Stimulated activated naive CD4-positive, alpha-beta T cell (primary cell): ENCODE data around the gene CCDC69.

Source experiments
- DNase-seq, 6 experiments: peaks; one replicate each; lab custom pipeline; 2025; lab: John Stamatoyannopoulos, UW

Gene CCDC69

GRCh38 chr5:151164687-151165392 is 59.1 kb downstream of the CCDC69 start:
- peak; percentile 63 to 84 (median 70) for DNase-seq

DNA sequence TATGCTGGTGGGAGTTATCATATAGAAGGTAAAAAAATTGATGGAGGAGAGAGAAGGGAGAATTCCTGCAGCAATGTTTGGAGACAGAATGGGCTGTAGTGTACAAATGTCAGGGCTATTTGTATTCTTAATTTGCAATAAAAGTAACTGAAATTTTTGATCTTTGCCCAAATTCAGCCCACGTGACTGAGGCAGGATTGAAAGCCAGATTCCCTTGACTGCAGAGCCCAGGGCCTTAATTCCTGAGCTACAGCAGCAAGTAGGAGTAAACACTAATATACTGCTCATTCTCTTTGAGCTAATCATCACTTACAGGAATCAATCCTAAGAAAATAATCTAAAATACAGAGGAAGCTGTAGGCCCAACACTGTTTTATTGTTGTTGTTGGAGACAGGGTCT is 61.1 kb downstream of the CCDC69 start:
- no peak for DNase-seq

- DNase-seq: no peak
Observed at GRCh38 chr5:151159649-151160373, 64.1 kb downstream of the CCDC69 start.

- no peak for DNase-seq
Observed at GRCh38 chr5:151158287-151158661, 65.6 kb downstream of the CCDC69 start.

- DNase-seq: peak; percentile 29 to 64 (median 49)
Observed at GRCh38 chr5:151157426-151158286, 66.2 kb downstream of the CCDC69 start, which contains the start of gene ANXA6. ANXA6 (minus strand) TSS chr5:151157779; CDS start chr5:151147901, 9,878 bp downstream.

DNA sequence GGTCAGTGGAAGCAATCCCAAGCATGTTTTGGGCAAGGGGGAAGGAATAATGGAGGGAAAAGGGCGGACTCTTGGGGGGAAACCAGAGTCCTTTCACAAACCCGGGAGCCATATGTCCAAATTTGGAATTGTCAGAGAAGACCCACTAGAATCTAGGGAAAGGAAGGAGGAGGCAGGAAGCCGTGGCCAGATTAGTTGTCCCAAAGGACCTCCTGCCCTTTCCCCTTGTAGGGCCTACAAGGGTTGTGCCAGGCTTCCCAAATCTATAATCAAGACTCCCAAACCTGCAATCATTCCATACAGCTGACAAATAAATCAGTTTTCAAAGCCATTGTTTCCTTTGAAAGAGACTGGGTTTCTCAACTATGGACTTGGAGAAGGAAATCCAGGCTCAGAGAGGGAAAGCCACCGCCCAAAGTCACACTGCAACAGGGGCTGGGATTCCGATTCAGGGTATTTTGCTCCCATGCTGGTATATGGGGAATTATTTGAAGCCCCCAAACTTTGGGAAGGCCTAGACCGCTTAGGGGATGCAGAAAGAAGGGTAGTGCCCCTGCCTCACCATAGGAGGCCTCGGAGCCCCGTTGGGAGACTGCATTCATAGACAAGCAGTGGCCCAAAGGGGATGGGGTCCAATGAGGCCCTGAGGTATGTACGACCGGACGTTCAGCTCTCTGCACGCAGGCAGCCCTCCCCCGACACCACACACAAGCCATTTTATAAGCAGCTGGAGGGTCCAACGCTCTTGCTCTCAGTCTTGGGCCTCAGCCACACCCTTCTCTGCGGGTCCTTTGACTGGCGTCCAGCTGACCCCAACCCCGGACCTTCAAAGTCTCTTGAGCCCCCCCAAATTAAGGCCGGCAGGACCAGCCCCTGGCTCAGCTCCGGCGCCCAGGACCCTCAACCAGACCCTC is 67.1 kb downstream of the CCDC69 start:
- DNase-seq: peak in 3 of 6 experiments; percentile 12 to 19 (median 15)

DNA sequence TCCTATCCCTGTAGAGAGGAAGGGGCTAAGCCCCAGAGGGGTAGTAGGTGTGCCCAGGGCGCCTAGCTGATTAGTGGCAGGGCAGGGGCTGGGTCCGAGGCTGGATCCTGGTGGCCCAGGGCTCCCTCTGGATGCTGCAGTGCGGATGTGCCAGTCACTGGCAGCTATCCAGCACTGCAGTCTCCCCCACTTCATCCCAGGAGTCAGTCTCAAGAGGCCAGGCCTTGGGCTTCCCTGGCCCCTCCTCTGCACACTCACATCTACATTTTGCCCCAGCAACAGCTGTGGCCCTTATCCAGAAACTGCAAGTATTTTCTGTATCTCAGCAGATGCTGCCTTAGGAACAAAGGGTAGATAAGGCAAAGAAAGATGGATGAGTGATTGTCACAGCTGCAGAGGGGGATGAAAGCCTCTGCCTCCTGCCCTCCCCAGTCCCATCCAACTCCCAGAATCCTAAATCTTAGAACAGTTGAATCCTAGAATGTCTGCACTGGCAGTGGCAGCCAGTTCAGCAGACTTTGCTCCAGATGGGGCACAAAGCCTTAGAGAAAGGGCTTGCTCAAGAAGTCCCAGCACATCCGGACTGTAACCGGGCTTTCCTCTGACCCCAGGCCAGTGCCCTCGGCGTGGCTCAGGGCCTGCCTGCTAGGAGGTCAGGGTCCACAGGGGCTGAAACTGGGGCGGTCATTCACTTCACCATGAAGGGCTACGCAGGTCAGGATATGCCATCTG is 68.0 kb downstream of the CCDC69 start:
- peak in 2 of 6 experiments; percentile 31 to 37 for DNase-seq

GRCh38 chr5:151154931-151155774 is 68.7 kb downstream of the CCDC69 start:
- DNase-seq: peak; percentile 29 to 78 (median 65)

DNA sequence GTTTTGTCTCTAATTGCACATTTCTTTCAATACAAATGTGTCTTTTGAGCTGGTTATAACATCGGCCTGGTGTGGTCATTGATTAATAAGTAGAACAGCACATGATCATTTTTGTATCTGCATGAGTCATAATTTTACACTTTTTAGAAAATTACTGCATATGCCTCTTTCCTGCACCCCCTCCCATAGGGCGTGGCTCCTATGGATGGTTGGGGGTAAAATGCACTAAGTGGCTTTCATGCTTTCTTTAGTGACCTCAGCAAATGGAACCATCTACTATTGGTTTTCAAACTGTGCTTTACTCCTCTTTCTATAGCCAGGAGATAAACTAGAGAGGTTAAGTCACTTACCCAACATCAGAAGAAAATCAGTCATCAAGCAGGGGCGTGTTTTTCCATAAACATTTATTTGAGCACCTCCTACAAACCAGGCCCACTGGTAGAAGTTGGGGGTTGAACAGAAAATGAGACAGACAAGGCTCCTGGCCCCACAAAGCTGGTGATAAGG is 70.1 kb downstream of the CCDC69 start:
- no peak for DNase-seq

GRCh38 chr5:151153300-151153699 is 70.6 kb downstream of the CCDC69 start:
- DNase-seq: no peak

- no peak for DNase-seq
Observed at GRCh38 chr5:151151793-151152192, 72.1 kb downstream of the CCDC69 start.

GRCh38 chr5:151151263-151151660 is 72.6 kb downstream of the CCDC69 start:
- peak in 2 of 6 experiments; percentile 14 to 22 for DNase-seq

DNA sequence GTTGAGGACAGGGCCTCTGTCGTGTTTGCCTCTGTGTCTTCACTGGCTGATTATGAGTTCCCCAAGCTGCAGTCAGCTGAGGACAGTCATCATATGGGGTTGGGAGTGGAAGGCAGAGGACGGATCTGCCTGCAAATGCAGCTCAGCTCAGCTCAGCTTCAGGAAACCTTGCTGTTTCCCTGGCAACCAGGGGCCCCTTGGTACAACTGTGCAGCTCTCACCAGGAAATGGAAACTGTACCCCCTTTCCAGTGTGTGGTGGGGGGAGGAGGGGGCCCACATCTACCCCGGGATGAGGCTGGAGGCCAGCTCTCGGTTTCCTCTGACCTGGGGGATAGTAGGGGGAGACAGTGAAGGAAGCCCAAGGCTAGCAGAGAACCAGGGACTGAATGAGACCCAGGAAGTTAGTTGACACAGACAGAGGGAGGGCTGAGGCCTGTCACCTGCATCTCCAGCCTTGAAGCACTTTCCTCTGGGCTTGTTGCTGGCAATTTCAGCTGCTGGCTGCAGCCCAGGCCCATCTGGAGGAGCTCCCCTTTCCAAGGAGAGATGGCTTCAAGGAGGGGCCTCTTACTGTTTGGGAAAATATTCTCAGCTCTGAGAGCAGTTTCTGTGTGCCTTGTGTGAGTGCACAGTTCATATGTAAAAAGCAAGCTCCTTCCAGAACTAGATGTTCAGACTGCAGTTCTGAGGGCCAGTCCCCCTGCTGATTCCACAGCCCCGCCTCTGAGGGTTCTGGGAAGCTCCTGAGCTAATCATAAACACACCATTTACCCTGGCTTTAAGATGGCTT is 73.2 kb downstream of the CCDC69 start:
- DNase-seq: peak; percentile 64 to 80 (median 78)

- no peak for DNase-seq
Observed at GRCh38 chr5:151148583-151148982, 75.3 kb downstream of the CCDC69 start.

DNA sequence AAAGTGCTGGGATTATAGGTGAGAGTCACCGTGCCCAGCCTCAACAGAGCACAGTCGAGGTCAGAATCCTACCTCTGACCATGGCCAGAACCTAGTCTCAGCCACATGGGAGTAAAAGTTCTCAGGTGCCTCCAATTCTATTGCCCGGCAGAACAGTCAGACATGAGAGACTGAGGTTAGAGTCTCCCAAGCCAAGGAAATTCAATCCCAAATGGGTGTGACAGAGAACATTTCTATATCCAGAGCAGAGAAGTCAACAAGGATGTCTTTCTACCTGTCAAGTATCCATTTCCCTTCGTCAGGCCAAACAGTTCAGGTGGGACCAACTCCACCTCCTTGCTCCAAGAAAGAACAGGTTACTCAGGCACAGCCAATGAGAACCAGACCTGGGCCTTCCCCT is 76.9 kb downstream of the CCDC69 start:
- no peak for DNase-seq

- DNase-seq: no peak
Observed at GRCh38 chr5:151146061-151146460, 77.8 kb downstream of the CCDC69 start.

GRCh38 chr5:151144922-151145321 is 79.0 kb downstream of the CCDC69 start:
- no peak for DNase-seq

DNA sequence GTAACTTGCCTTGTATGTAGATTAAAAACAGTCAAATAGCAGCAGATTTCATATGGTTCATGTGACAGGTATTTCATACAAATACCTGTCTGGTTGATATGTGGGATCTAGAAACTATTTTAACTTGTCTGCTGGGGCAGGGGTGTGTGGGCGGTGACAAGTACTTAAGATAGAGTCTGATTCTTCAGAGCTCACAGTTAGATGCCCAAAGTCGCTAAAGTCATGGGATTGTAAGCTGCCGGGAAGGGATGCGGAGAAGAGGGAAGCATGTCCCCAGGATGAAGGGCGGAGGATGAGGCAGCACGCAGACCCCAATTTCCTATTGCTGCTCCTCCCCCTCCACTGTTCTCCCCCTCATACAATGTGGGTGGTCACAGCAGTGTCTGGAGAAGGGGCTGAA is 79.6 kb downstream of the CCDC69 start:
- no peak for DNase-seq

DNA sequence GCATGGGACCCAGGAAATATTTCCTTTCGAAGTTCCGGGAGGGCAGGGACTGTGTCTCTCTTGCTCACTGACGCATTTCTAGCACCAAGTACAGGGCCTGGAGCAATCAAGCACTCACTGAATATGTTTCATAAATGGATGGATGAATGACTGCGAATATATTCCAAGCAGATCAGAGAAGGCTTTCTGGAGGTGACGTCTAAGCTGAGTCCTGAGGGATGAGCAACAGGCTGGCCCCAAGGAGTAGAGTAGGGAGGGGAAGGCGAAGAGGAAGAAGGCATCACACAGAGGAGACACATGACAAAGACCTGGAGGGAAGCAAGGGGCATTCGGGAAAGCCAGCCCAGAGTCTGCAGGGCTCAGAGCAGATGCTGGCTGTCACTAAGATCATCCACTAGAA is 80.2 kb downstream of the CCDC69 start:
- no peak for DNase-seq
